ENCODE measurements around the gene GRM7.

Gene GRM7

GRCh38 chr3:7095116-7095515 lies 234.2 kb downstream of the GRM7 start:
- no peaks in the 10 kb centered on the region for H3K9me3 ChIP-seq (ENCODE audit: low read length)

GRCh38 chr3:7100136-7100535 lies 239.2 kb downstream of the GRM7 start:
- H2AFZ ChIP-seq (ENCODE audit: low read depth, low read length) = no peak overlapping the region
- no peaks in the 10 kb centered on the region for H3K27me3 ChIP-seq (ENCODE audit: insufficient read depth, low read length)
- no peaks in the 10 kb centered on the region for H3K4me1 ChIP-seq (ENCODE audit: insufficient read depth, low read length)
- no peaks in the 10 kb centered on the region for H3K9me3 ChIP-seq (ENCODE audit: low read length)
- no peak overlapping the region for H3K4me3 ChIP-seq (ENCODE audit: low read length)
- no peaks in the 10 kb centered on the region for H3K36me3 ChIP-seq (ENCODE audit: insufficient read depth, low read length)

More at GRCh38 chr3:7095116-7095515, 234.2 kb downstream of the GRM7 start:
- Histone ChIP-seq H3K4me3 (ENCODE audit: low read length) (no peak overlapping the region), H3K4me1 (ENCODE audit: insufficient read depth, low read length) (no peaks in the 10 kb centered on the region), H2AFZ (ENCODE audit: low read depth, low read length) (no peak overlapping the region), H3K36me3 (ENCODE audit: insufficient read depth, low read length) (no peaks in the 10 kb centered on the region), H3K27me3 (ENCODE audit: insufficient read depth, low read length) (no peaks in the 10 kb centered on the region)

GRCh38 chr3:7106635-7107034 lies 245.7 kb downstream of the GRM7 start:
- H3K27me3 ChIP-seq (ENCODE audit: insufficient read depth, low read length) = no peaks in the 10 kb centered on the region
- H3K4me1 ChIP-seq (ENCODE audit: insufficient read depth, low read length) = no peaks in the 10 kb centered on the region
- H3K9me3 ChIP-seq (ENCODE audit: low read length) = no peaks in the 10 kb centered on the region
- H3K4me3 ChIP-seq (ENCODE audit: low read length) = no peak overlapping the region
- H2AFZ ChIP-seq (ENCODE audit: low read depth, low read length) = no peak overlapping the region
- no peaks in the 10 kb centered on the region for H3K36me3 ChIP-seq (ENCODE audit: insufficient read depth, low read length)

- no peaks in the 10 kb centered on the region for H3K9me3 ChIP-seq (ENCODE audit: low read length)
- no peak overlapping the region for H3K4me3 ChIP-seq (ENCODE audit: low read length)
- no peaks in the 10 kb centered on the region for H3K4me1 ChIP-seq (ENCODE audit: insufficient read depth, low read length)
- no peak overlapping the region for H2AFZ ChIP-seq (ENCODE audit: low read depth, low read length)
- H3K27me3 ChIP-seq (ENCODE audit: insufficient read depth, low read length) = no peaks in the 10 kb centered on the region
- no peaks in the 10 kb centered on the region for H3K36me3 ChIP-seq (ENCODE audit: insufficient read depth, low read length)
Observed at GRCh38 chr3:7112523-7113056, 251.7 kb downstream of the GRM7 start.

- no peak overlapping the region for H3K4me3 ChIP-seq (ENCODE audit: low read length)
- H3K4me1 ChIP-seq (ENCODE audit: insufficient read depth, low read length) = no peaks in the 10 kb centered on the region
- H3K36me3 ChIP-seq (ENCODE audit: insufficient read depth, low read length) = no peaks in the 10 kb centered on the region
- no peaks in the 10 kb centered on the region for H3K9me3 ChIP-seq (ENCODE audit: low read length)
- no peak overlapping the region for H2AFZ ChIP-seq (ENCODE audit: low read depth, low read length)
- no peaks in the 10 kb centered on the region for H3K27me3 ChIP-seq (ENCODE audit: insufficient read depth, low read length)
Observed at GRCh38 chr3:7144697-7145308, 283.9 kb downstream of the GRM7 start.

GRCh38 chr3:7146529-7146928 lies 285.6 kb downstream of the GRM7 start:
- Histone ChIP-seq H3K27me3 (ENCODE audit: insufficient read depth, low read length) (no peaks in the 10 kb centered on the region), H2AFZ (ENCODE audit: low read depth, low read length) (no peak overlapping the region), H3K4me3 (ENCODE audit: low read length) (no peak overlapping the region), H3K36me3 (ENCODE audit: insufficient read depth, low read length) (no peaks in the 10 kb centered on the region), H3K4me1 (ENCODE audit: insufficient read depth, low read length) (no peaks in the 10 kb centered on the region), H3K9me3 (ENCODE audit: low read length) (no peaks in the 10 kb centered on the region)

GRCh38 chr3:7158516-7158915 lies 297.6 kb downstream of the GRM7 start:
- Histone ChIP-seq H2AFZ (ENCODE audit: low read depth, low read length) (no peak overlapping the region), H3K27me3 (ENCODE audit: insufficient read depth, low read length) (no peaks in the 10 kb centered on the region), H3K4me3 (ENCODE audit: low read length) (no peak overlapping the region), H3K9me3 (ENCODE audit: low read length) (no peaks in the 10 kb centered on the region), H3K36me3 (ENCODE audit: insufficient read depth, low read length) (no peaks in the 10 kb centered on the region), H3K4me1 (ENCODE audit: insufficient read depth, low read length) (no peaks in the 10 kb centered on the region)

GRCh38 chr3:7160689-7161088 lies 299.8 kb downstream of the GRM7 start:
- Histone ChIP-seq H3K4me1 (ENCODE audit: insufficient read depth, low read length) (no peaks in the 10 kb centered on the region), H3K27me3 (ENCODE audit: insufficient read depth, low read length) (no peaks in the 10 kb centered on the region), H3K9me3 (ENCODE audit: low read length) (no peaks in the 10 kb centered on the region), H2AFZ (ENCODE audit: low read depth, low read length) (no peak overlapping the region), H3K36me3 (ENCODE audit: insufficient read depth, low read length) (no peaks in the 10 kb centered on the region), H3K4me3 (ENCODE audit: low read length) (no peak overlapping the region)

GRCh38 chr3:7166460-7166859 lies 305.5 kb downstream of the GRM7 start:
- H3K4me3 ChIP-seq (ENCODE audit: low read length) = no peak overlapping the region
- no peaks in the 10 kb centered on the region for H3K4me1 ChIP-seq (ENCODE audit: insufficient read depth, low read length)
- no peaks in the 10 kb centered on the region for H3K36me3 ChIP-seq (ENCODE audit: insufficient read depth, low read length)
- no peaks in the 10 kb centered on the region for H3K27me3 ChIP-seq (ENCODE audit: insufficient read depth, low read length)
- no peaks in the 10 kb centered on the region for H3K9me3 ChIP-seq (ENCODE audit: low read length)
- H2AFZ ChIP-seq (ENCODE audit: low read depth, low read length) = no peak overlapping the region

- no peaks in the 10 kb centered on the region for H3K27me3 ChIP-seq (ENCODE audit: insufficient read depth, low read length)
- no peak overlapping the region for H3K4me3 ChIP-seq (ENCODE audit: low read length)
- H3K36me3 ChIP-seq (ENCODE audit: insufficient read depth, low read length) = no peaks in the 10 kb centered on the region
- no peaks in the 10 kb centered on the region for H3K9me3 ChIP-seq (ENCODE audit: low read length)
- no peaks in the 10 kb centered on the region for H3K4me1 ChIP-seq (ENCODE audit: insufficient read depth, low read length)
- H2AFZ ChIP-seq (ENCODE audit: low read depth, low read length) = no peak overlapping the region
Observed at GRCh38 chr3:7171493-7171892, 310.6 kb downstream of the GRM7 start.

- H3K36me3 ChIP-seq (ENCODE audit: insufficient read depth, low read length) = no peaks in the 10 kb centered on the region
- no peak overlapping the region for H2AFZ ChIP-seq (ENCODE audit: low read depth, low read length)
- H3K4me1 ChIP-seq (ENCODE audit: insufficient read depth, low read length) = no peaks in the 10 kb centered on the region
- H3K4me3 ChIP-seq (ENCODE audit: low read length) = no peak overlapping the region
- no peaks in the 10 kb centered on the region for H3K27me3 ChIP-seq (ENCODE audit: insufficient read depth, low read length)
- H3K9me3 ChIP-seq (ENCODE audit: low read length) = no peaks in the 10 kb centered on the region
Observed at GRCh38 chr3:7172996-7173395, 312.1 kb downstream of the GRM7 start.

GRCh38 chr3:7188551-7188950 lies 327.6 kb downstream of the GRM7 start:
- no peaks in the 10 kb centered on the region for H3K27me3 ChIP-seq (ENCODE audit: insufficient read depth, low read length)
- H3K4me1 ChIP-seq (ENCODE audit: insufficient read depth, low read length) = no peaks in the 10 kb centered on the region
- H3K4me3 ChIP-seq (ENCODE audit: low read length) = no peak overlapping the region
- no peaks in the 10 kb centered on the region for H3K36me3 ChIP-seq (ENCODE audit: insufficient read depth, low read length)
- H2AFZ ChIP-seq (ENCODE audit: low read depth, low read length) = no peak overlapping the region
- no peaks in the 10 kb centered on the region for H3K9me3 ChIP-seq (ENCODE audit: low read length)

- no peak overlapping the region for H2AFZ ChIP-seq (ENCODE audit: low read depth, low read length)
- no peaks in the 10 kb centered on the region for H3K36me3 ChIP-seq (ENCODE audit: insufficient read depth, low read length)
- no peaks in the 10 kb centered on the region for H3K9me3 ChIP-seq (ENCODE audit: low read length)
- no peaks in the 10 kb centered on the region for H3K4me1 ChIP-seq (ENCODE audit: insufficient read depth, low read length)
- no peak overlapping the region for H3K4me3 ChIP-seq (ENCODE audit: low read length)
- H3K27me3 ChIP-seq (ENCODE audit: insufficient read depth, low read length) = no peaks in the 10 kb centered on the region
Observed at GRCh38 chr3:7190095-7190494, 329.2 kb downstream of the GRM7 start.

GRCh38 chr3:7193269-7193668 lies 332.4 kb downstream of the GRM7 start:
- Histone ChIP-seq H3K9me3 (ENCODE audit: low read length) (no peaks in the 10 kb centered on the region), H3K4me3 (ENCODE audit: low read length) (no peak overlapping the region), H3K27me3 (ENCODE audit: insufficient read depth, low read length) (no peaks in the 10 kb centered on the region), H3K4me1 (ENCODE audit: insufficient read depth, low read length) (no peaks in the 10 kb centered on the region), H3K36me3 (ENCODE audit: insufficient read depth, low read length) (no peaks in the 10 kb centered on the region), H2AFZ (ENCODE audit: low read depth, low read length) (no peak overlapping the region)
